ENCODE results near the gene SCCPDH.

Gene SCCPDH

GRCh38 chr1:246790833-246791232 lies 66.6 kb downstream of the SCCPDH start:
- Histone ChIP-seq H2AFZ (ENCODE audit: insufficient read depth, low read length, poor library complexity) (no peak overlapping the region), H3K9me3 (ENCODE audit: insufficient read depth, low read depth, low read length) (no peaks in the 10 kb centered on the region), H4K8ac (ENCODE audit: low read depth, low read length) (no peak overlapping the region), H4K12ac (ENCODE audit: low read depth, low read length) (no peak overlapping the region), H3K36me3 (ENCODE audit: control insufficient read depth in 1 of 2, insufficient read depth in 2 of 2, low read length in 2 of 2) (no peaks in the 10 kb centered on the region), H3K27me3 (ENCODE audit: insufficient read depth, low read length) (no peaks in the 10 kb centered on the region), H3K23ac (ENCODE audit: low read length) (no peak overlapping the region), H3K4ac (ENCODE audit: low read depth, low read length) (no peak overlapping the region), H2BK120ac (ENCODE audit: insufficient read depth, low read length, poor library complexity) (no peak overlapping the region), H2BK12ac (ENCODE audit: low read length) (no peak overlapping the region), H4K91ac (ENCODE audit: low read depth, low read length) (no peak overlapping the region), H3K79me2 (ENCODE audit: control insufficient read depth, insufficient read depth, low read length, poor library complexity) (no peaks in the 10 kb centered on the region), H3K79me1 (ENCODE audit: low read length) (no peaks in the 10 kb centered on the region), H2BK5ac (ENCODE audit: low read depth, low read length, poor library complexity) (no peak overlapping the region), H3K9ac (ENCODE audit: low read length) (no peak overlapping the region), H3K18ac (ENCODE audit: low read length) (no peak overlapping the region), H3K4me1 (ENCODE audit: control insufficient read depth in 1 of 2, insufficient read depth in 2 of 2, low read length in 2 of 2) (peaks cover 10% of the 10 kb centered on the region in 2 experiments), H2AK5ac (ENCODE audit: low read length) (no peak overlapping the region), H3K4me3 (ENCODE audit: low read depth, low read length) (no peak overlapping the region), H3K4me2 (ENCODE audit: low read length) (no peak overlapping the region), H3K14ac (ENCODE audit: low read length) (no peak overlapping the region), H3K27ac (ENCODE audit: low read depth, low read length) (no peak overlapping the region)
- no peak for DNase-seq
- no CpG with 5 or more reads among the region's 19 CpGs for WGBS (ENCODE audit: extremely low coverage, insufficient coverage, insufficient read length)

GRCh38 chr1:246791303-246791918 lies 67.2 kb downstream of the SCCPDH start:
- Histone ChIP-seq H2AK5ac (ENCODE audit: low read length) (no peak overlapping the region), H2AFZ (ENCODE audit: insufficient read depth, low read length, poor library complexity) (no peak overlapping the region), H3K27ac (ENCODE audit: low read depth, low read length) (no peak overlapping the region), H3K4ac (ENCODE audit: low read depth, low read length) (no peak overlapping the region), H3K27me3 (ENCODE audit: insufficient read depth, low read length) (no peaks in the 10 kb centered on the region), H3K79me2 (ENCODE audit: control insufficient read depth, insufficient read depth, low read length, poor library complexity) (no peaks in the 10 kb centered on the region), H3K4me1 (ENCODE audit: control insufficient read depth in 1 of 2, insufficient read depth in 2 of 2, low read length in 2 of 2) (peaks cover 10% of the 10 kb centered on the region in 2 experiments), H3K4me3 (ENCODE audit: low read depth, low read length) (no peak overlapping the region), H3K9ac (ENCODE audit: low read length) (no peak overlapping the region), H2BK12ac (ENCODE audit: low read length) (no peak overlapping the region), H3K23ac (ENCODE audit: low read length) (no peak overlapping the region), H4K8ac (ENCODE audit: low read depth, low read length) (no peak overlapping the region), H3K79me1 (ENCODE audit: low read length) (no peaks in the 10 kb centered on the region), H2BK5ac (ENCODE audit: low read depth, low read length, poor library complexity) (no peak overlapping the region), H4K12ac (ENCODE audit: low read depth, low read length) (no peak overlapping the region), H3K9me3 (ENCODE audit: insufficient read depth, low read depth, low read length) (no peaks in the 10 kb centered on the region), H3K18ac (ENCODE audit: low read length) (no peak overlapping the region), H2BK120ac (ENCODE audit: insufficient read depth, low read length, poor library complexity) (no peak overlapping the region), H3K14ac (ENCODE audit: low read length) (no peak overlapping the region), H3K4me2 (ENCODE audit: low read length) (no peak overlapping the region), H4K91ac (ENCODE audit: low read depth, low read length) (no peak overlapping the region), H3K36me3 (ENCODE audit: control insufficient read depth in 1 of 2, insufficient read depth in 2 of 2, low read length in 2 of 2) (no peaks in the 10 kb centered on the region)
- DNase-seq, result no peak
- WGBS (ENCODE audit: extremely low coverage, insufficient coverage, insufficient read length), result no CpG with 5 or more reads among the region's 17 CpGs

- Histone ChIP-seq H2BK5ac (ENCODE audit: low read depth, low read length, poor library complexity) (no peak overlapping the region), H3K27ac (ENCODE audit: low read depth, low read length) (no peak overlapping the region), H2BK12ac (ENCODE audit: low read length) (no peak overlapping the region), H3K4ac (ENCODE audit: low read depth, low read length) (no peak overlapping the region), H3K27me3 (ENCODE audit: insufficient read depth, low read length) (no peaks in the 10 kb centered on the region), H3K79me1 (ENCODE audit: low read length) (no peaks in the 10 kb centered on the region), H3K4me2 (ENCODE audit: low read length) (no peak overlapping the region), H2AK5ac (ENCODE audit: low read length) (no peak overlapping the region), H3K23ac (ENCODE audit: low read length) (no peak overlapping the region), H3K36me3 (ENCODE audit: control insufficient read depth in 1 of 2, insufficient read depth in 2 of 2, low read length in 2 of 2) (no peaks in the 10 kb centered on the region), H4K12ac (ENCODE audit: low read depth, low read length) (no peak overlapping the region), H3K4me1 (ENCODE audit: control insufficient read depth in 1 of 2, insufficient read depth in 2 of 2, low read length in 2 of 2) (peaks cover 10 to 11% of the 10 kb centered on the region in 2 experiments), H3K9me3 (ENCODE audit: insufficient read depth, low read depth, low read length) (no peaks in the 10 kb centered on the region), H3K4me3 (ENCODE audit: low read depth, low read length) (no peak overlapping the region), H4K91ac (ENCODE audit: low read depth, low read length) (no peak overlapping the region), H3K79me2 (ENCODE audit: control insufficient read depth, insufficient read depth, low read length, poor library complexity) (no peaks in the 10 kb centered on the region), H3K14ac (ENCODE audit: low read length) (no peak overlapping the region), H4K8ac (ENCODE audit: low read depth, low read length) (no peak overlapping the region), H2AFZ (ENCODE audit: insufficient read depth, low read length, poor library complexity) (no peak overlapping the region), H2BK120ac (ENCODE audit: insufficient read depth, low read length, poor library complexity) (no peak overlapping the region), H3K9ac (ENCODE audit: low read length) (no peak overlapping the region), H3K18ac (ENCODE audit: low read length) (no peak overlapping the region)
- WGBS (ENCODE audit: extremely low coverage, insufficient coverage, insufficient read length), result no CpG with 5 or more reads among the region's 25 CpGs
- DNase-seq, result no peak
These were observed 68.4 kb downstream of the SCCPDH start for GRCh38 chr1:246792603-246793002.

- H3K79me1 ChIP-seq (ENCODE audit: low read length), result no peaks in the 10 kb centered on the region
- no peak overlapping the region for H3K14ac ChIP-seq (ENCODE audit: low read length)
- H3K27me3 ChIP-seq (ENCODE audit: insufficient read depth, low read length), result no peaks in the 10 kb centered on the region
- no peak overlapping the region for H3K4ac ChIP-seq (ENCODE audit: low read depth, low read length)
- H3K27ac ChIP-seq (ENCODE audit: low read depth, low read length), result no peak overlapping the region
- H2BK120ac ChIP-seq (ENCODE audit: insufficient read depth, low read length, poor library complexity), result no peak overlapping the region
- no peak overlapping the region for H4K91ac ChIP-seq (ENCODE audit: low read depth, low read length)
- no CpG with 5 or more reads among the region's 6 CpGs for WGBS (ENCODE audit: extremely low coverage, insufficient coverage, insufficient read length)
- H3K23ac ChIP-seq (ENCODE audit: low read length), result no peak overlapping the region
- no peaks in the 10 kb centered on the region for H3K36me3 ChIP-seq (ENCODE audit: control insufficient read depth in 1 of 2, insufficient read depth in 2 of 2, low read length in 2 of 2)
- no peak overlapping the region for H3K18ac ChIP-seq (ENCODE audit: low read length)
- no peak overlapping the region for H3K4me2 ChIP-seq (ENCODE audit: low read length)
- no peaks in the 10 kb centered on the region for H3K79me2 ChIP-seq (ENCODE audit: control insufficient read depth, insufficient read depth, low read length, poor library complexity)
- H4K12ac ChIP-seq (ENCODE audit: low read depth, low read length), result no peak overlapping the region
- no peak for DNase-seq
- no peak overlapping the region for H3K4me3 ChIP-seq (ENCODE audit: low read depth, low read length)
- H3K9me3 ChIP-seq (ENCODE audit: insufficient read depth, low read depth, low read length), result no peaks in the 10 kb centered on the region
- H4K8ac ChIP-seq (ENCODE audit: low read depth, low read length), result no peak overlapping the region
- H2BK5ac ChIP-seq (ENCODE audit: low read depth, low read length, poor library complexity), result no peak overlapping the region
- H2AFZ ChIP-seq (ENCODE audit: insufficient read depth, low read length, poor library complexity), result no peak overlapping the region
- no peak overlapping the region for H2BK12ac ChIP-seq (ENCODE audit: low read length)
- H3K9ac ChIP-seq (ENCODE audit: low read length), result no peak overlapping the region
- H2AK5ac ChIP-seq (ENCODE audit: low read length), result no peak overlapping the region
- H3K4me1 ChIP-seq (ENCODE audit: control insufficient read depth in 1 of 2, insufficient read depth in 2 of 2, low read length in 2 of 2), result peaks cover 10 to 12% of the 10 kb centered on the region in 2 experiments
These were observed 69.2 kb downstream of the SCCPDH start for GRCh38 chr1:246793356-246793896.

Measured in trophoblast cell (in vitro differentiated cells and primary cell).